WTC11 (cell line): Measurements from ENCODE around the gene FLT1. TPM values are rescaled to one million over a fixed set of nuclear protein-coding genes. Genes with fewer than 3 reads are reported as not detected.

Experiments used
- ATAC-seq: fragments of 200-7000 bp; cut with Tn5 transposase; 2 replicates; pipeline ENCODE4 v1.10.0; 2021; ENCODE audit warnings: mild to moderate bottlenecking, moderate library complexity
- CTCF ChIA-PET: fragments of 300-600 bp; sonication (Branson Sonifier 250); formaldehyde crosslinking; loops from one replicate; lab custom pipeline; 2021; ENCODE audit warnings: antibody characterized with exemption; lab: Charles Lee
- POLR2A ChIA-PET: fragments of 350-600 bp; sonication (Branson Sonifier 250); formaldehyde crosslinking; loops from one replicate; lab custom pipeline; 2021; ENCODE audit warnings: antibody characterized with exemption; lab: Charles Lee
- DNase-seq: peaks from one replicate; pipeline ENCODE4 v3.0.0; 2021; ENCODE audit warnings: low spot score
- H3K27ac Mint-ChIP-seq: 2 replicates; pipeline ENCODE4 v1.8.0; 2021; ENCODE audit warnings: mixed read lengths
- H3K27me3 Mint-ChIP-seq: 2 replicates; pipeline ENCODE4 v1.8.0; 2021; ENCODE audit warnings: low read depth, mild to moderate bottlenecking, moderate library complexity, mixed read lengths
- H3K36me3 Mint-ChIP-seq: 2 replicates; pipeline ENCODE4 v1.8.0; 2021; ENCODE audit warnings: mixed read lengths
- H3K4me1 Mint-ChIP-seq: 2 replicates; pipeline ENCODE4 v1.8.0; 2022; ENCODE audit warnings: mixed read lengths
- H3K4me3 Mint-ChIP-seq: 2 replicates; pipeline ENCODE4 v1.8.0; 2021; ENCODE audit warnings: mild to moderate bottlenecking, moderate library complexity, mixed read lengths
- H3K9me3 Mint-ChIP-seq: 2 replicates; pipeline ENCODE4 v1.8.0; 2021; ENCODE audit warnings: mixed read lengths
- AFF4 ChIP-seq: sonication (generic); formaldehyde crosslinking; IDR thresholded peaks from 2 replicates; pipeline ENCODE4 v1.8.1; 2023; ENCODE audit warnings: mild to moderate bottlenecking, missing genetic modification reagents, borderline replicate concordance
- ARID4B ChIP-seq: sonication (generic); formaldehyde crosslinking; IDR thresholded peaks from 2 replicates; pipeline ENCODE4 v1.8.0; 2023; ENCODE audit warnings: missing genetic modification reagents, mild to moderate bottlenecking, borderline replicate concordance
- E2F1 ChIP-seq: sonication (generic); formaldehyde crosslinking; IDR thresholded peaks from 2 replicates; pipeline ENCODE4 v1.8.0; 2022; ENCODE audit warnings: mild to moderate bottlenecking, missing genetic modification reagents
- ERG ChIP-seq: fragments of 250-450 bp; sonication (Bioruptor Pico); IDR thresholded peaks from 2 replicates; pipeline ENCODE4 v1.8.0; 2021; ENCODE audit warnings: mild to moderate bottlenecking
- ESRRA ChIP-seq: sonication (generic); formaldehyde crosslinking; IDR thresholded peaks from 2 replicates; pipeline ENCODE4 v1.8.1; 2022; ENCODE audit warnings: mild to moderate bottlenecking, missing genetic modification reagents, borderline replicate concordance
- FOXJ3 ChIP-seq: sonication (generic); formaldehyde crosslinking; IDR thresholded peaks from 2 replicates; pipeline ENCODE4 v1.9.0; 2021; ENCODE audit warnings: missing genetic modification reagents, mild to moderate bottlenecking, borderline replicate concordance
- MLX ChIP-seq: sonication (generic); formaldehyde crosslinking; IDR thresholded peaks from 2 replicates; pipeline ENCODE4 v1.8.1; 2023; ENCODE audit warnings: mild to moderate bottlenecking, missing genetic modification reagents, moderate library complexity
- NFATC4 ChIP-seq: fragments of 250-450 bp; sonication (Bioruptor Pico); IDR thresholded peaks from 2 replicates; pipeline ENCODE4 v1.9.0; 2021; ENCODE audit warnings: mild to moderate bottlenecking
- NFE2L1 ChIP-seq: sonication (generic); formaldehyde crosslinking; IDR thresholded peaks from 2 replicates; pipeline ENCODE4 v1.8.1; 2023; ENCODE audit warnings: missing genetic modification reagents
- OVOL2 ChIP-seq: fragments of 250-450 bp; sonication (Bioruptor Pico); IDR thresholded peaks from 2 replicates; pipeline ENCODE4 v1.9.0; 2021; ENCODE audit warnings: mild to moderate bottlenecking, borderline replicate concordance
- RELA ChIP-seq: sonication (generic); formaldehyde crosslinking; IDR thresholded peaks from 2 replicates; pipeline ENCODE4 v1.8.1; 2022; ENCODE audit warnings: missing genetic modification reagents, mild to moderate bottlenecking, borderline replicate concordance
- RORB ChIP-seq: fragments of 250-450 bp; sonication (Bioruptor Pico); IDR thresholded peaks from 2 replicates; pipeline ENCODE4 v1.9.0; 2021; ENCODE audit warnings: mild to moderate bottlenecking
- SMAD3 ChIP-seq: sonication (generic); formaldehyde crosslinking; IDR thresholded peaks from 2 replicates; pipeline ENCODE4 v1.8.0; 2022; ENCODE audit warnings: missing genetic modification reagents, mild to moderate bottlenecking, borderline replicate concordance
- TEAD4 ChIP-seq: sonication (generic); formaldehyde crosslinking; IDR thresholded peaks from 2 replicates; pipeline ENCODE4 v1.8.0; 2022; ENCODE audit warnings: mild to moderate bottlenecking, missing genetic modification reagents
- ZMAT4 ChIP-seq: fragments of 250-450 bp; sonication (Bioruptor Pico); IDR thresholded peaks from 2 replicates; pipeline ENCODE4 v1.9.0; 2021; ENCODE audit warnings: mild to moderate bottlenecking
- ZNF263 ChIP-seq: sonication (generic); formaldehyde crosslinking; IDR thresholded peaks from 2 replicates; pipeline ENCODE4 v1.8.1; 2022; ENCODE audit warnings: low read depth, mild to moderate bottlenecking, moderate library complexity, missing genetic modification reagents
- ZNF425 ChIP-seq: fragments of 250-450 bp; sonication (Bioruptor Pico); conservative IDR thresholded peaks from 2 replicates; pipeline ENCODE4 v1.9.0; 2021; ENCODE audit warnings: mild to moderate bottlenecking
- total RNA-seq: library from RNA; stranded (reverse); gene quantifications from 3 replicates; pipeline ENCODE4 v1.2.3, GENCODE V29; 2021

The FLT1 gene
- total RNA-seq, 1 experiment from 2014 or later = 66.3 TPM

GRCh38 chr13:28333204-28333881, 161.6 kb downstream of the FLT1 start:
- Mint-ChIP-seq H3K27me3 (no peaks in the 10 kb centered on the region), H3K27ac (no peak overlapping the region), H3K4me1 (no peaks in the 10 kb centered on the region), H3K36me3 (peaks cover 37% of the 10 kb centered on the region), H3K9me3 (no peaks in the 10 kb centered on the region), H3K4me3 (no peak overlapping the region)
- DNase-seq = no peak
- ATAC-seq = no peak
- POLR2A ChIA-PET = no interaction called here
- TF ChIP-seq E2F1 (CRISPR knock-in tag) = no peak
- TF ChIP-seq ZMAT4 (CRISPR knock-in tag) = no peak
- TF ChIP-seq ZNF425 (CRISPR knock-in tag) = no peak
- TF ChIP-seq ERG = no peak
- no peak for TF ChIP-seq RORB (CRISPR knock-in tag)
- no peak for TF ChIP-seq TEAD4
- no peak for TF ChIP-seq SMAD3 (CRISPR knock-in tag)
- TF ChIP-seq FOXJ3 (CRISPR knock-in tag) = no peak
- no peak for TF ChIP-seq NFE2L1 (CRISPR knock-in tag)
- TF ChIP-seq ESRRA (CRISPR knock-in tag) = no peak
- no peak for TF ChIP-seq ZNF263
- TF ChIP-seq AFF4 (CRISPR knock-in tag) = no peak
- TF ChIP-seq MLX (CRISPR knock-in tag) = no peak
- CTCF ChIA-PET = interaction anchor here (1.0 kb wide), 1 partner anchor 9 kb away, joined by 3 read pairs; no protein-coding TSS in a partner anchor

GRCh38 chr13:28329395-28330158, 165.4 kb downstream of the FLT1 start:
- no peaks in the 10 kb centered on the region for H3K27me3 Mint-ChIP-seq
- no peak for DNase-seq
- no peaks in the 10 kb centered on the region for H3K9me3 Mint-ChIP-seq
- no peak overlapping the region for H3K4me3 Mint-ChIP-seq
- peaks cover 32% of the 10 kb centered on the region for H3K36me3 Mint-ChIP-seq
- no peak overlapping the region for H3K27ac Mint-ChIP-seq
- H3K4me1 Mint-ChIP-seq = peaks cover 16% of the 10 kb centered on the region
- POLR2A ChIA-PET = no interaction called here
- no peak for ATAC-seq
- CTCF ChIA-PET = interaction anchor here (1.1 to 1.4 kb wide), 2 partner anchors 15 to 307 kb away, joined by 3 to 4 read pairs; no protein-coding TSS in a partner anchor
- TF ChIP-seq OVOL2 (CRISPR knock-in tag) (no peak), NFATC4 (CRISPR knock-in tag) (no peak), RELA (CRISPR knock-in tag) (no peak), ARID4B (CRISPR knock-in tag) (no peak), ZNF263 (no peak)
